Measurements from ENCODE around the gene HOTAIR. TPM values are rescaled to one million over a fixed set of nuclear protein-coding genes. Genes with fewer than 3 reads are reported as not detected.

Gene HOTAIR
- total and polyA plus RNA-seq, 9 donors, result 0.02 to 1.2 (median 0.28) TPM; not detected in 5

DNA sequence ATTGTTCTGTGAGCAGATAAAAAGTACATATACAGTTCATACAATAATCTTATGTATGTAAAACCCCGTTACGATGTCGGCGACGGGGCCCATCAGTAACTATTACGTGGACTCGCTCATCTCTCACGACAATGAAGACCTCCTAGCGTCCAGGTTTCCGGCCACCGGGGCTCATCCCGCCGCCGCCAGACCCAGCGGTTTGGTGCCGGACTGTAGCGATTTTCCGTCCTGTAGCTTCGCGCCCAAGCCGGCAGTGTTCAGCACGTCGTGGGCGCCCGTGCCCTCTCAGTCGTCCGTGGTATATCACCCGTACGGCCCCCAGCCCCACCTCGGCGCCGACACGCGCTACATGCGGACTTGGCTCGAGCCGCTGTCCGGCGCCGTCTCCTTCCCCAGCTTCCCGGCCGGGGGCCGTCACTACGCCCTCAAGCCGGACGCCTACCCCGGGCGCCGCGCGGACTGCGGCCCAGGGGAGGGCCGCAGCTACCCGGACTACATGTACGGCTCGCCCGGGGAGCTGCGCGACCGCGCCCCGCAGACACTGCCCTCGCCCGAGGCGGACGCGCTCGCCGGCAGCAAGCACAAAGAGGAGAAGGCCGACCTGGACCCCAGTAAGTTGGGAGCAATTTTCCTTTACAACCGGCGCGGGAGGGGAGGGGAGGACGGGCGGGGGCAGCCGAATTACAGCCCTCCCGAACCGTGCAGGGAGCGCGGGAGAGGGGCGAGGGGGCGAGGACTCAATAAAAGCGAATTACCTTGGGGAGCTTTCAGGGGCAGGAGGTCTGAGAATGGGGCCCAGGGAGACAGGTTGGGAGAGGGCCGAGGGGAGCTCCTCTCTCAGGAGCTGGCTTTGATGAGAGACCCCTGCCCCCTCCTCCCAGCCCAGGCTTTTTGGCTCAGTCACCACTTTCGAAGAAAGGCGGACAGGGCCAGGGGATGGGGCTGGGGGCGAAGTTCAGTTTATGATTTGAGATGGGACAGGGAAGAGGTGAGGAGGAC, 25.7 kb upstream of the HOTAIR start, which contains the start of gene HOXC9:
Gene HOXC9, plus strand, starts transcription at position 46 of the 999 bp plus-strand sequence. Its CDS starts 28 bp downstream, at position 74.
- peak in 1 of 5 donors; percentile 59 for DNase-seq
- Histone ChIP-seq H3K36me3 (no peaks in the 10 kb centered on the region), H3K27me3 (no peaks in the 10 kb centered on the region), H3K27ac (peak within 1 kb of the TSS in 1 of 2 donors; percentile 73), H3K4me1 (ENCODE audit: insufficient read depth) (peaks cover 1% of the 10 kb centered on the region), H3K4me3 (peak within 1 kb of the TSS; percentile 48), H3K9me3 (no peaks in the 10 kb centered on the region)
- intact Hi-C loops (cut with DNase I), result loop anchor here in 3 of 4 donors (5.0 to 10.0 kb wide), 3 partner anchors 207 to 374 kb away; partner anchors contain the start of gene GPR84 (in 2 of the 3)
- TF ChIP-seq POLR2A (IDR thresholded peaks at IDR 0.05) (peak; percentile 4), CTCF (IDR thresholded peaks at IDR 0.05) (no peak)
- 2 to 3% (median 2%) methylated on average over 61 to 87 of the region's 87 CpGs for WGBS, 3 donors

DNA sequence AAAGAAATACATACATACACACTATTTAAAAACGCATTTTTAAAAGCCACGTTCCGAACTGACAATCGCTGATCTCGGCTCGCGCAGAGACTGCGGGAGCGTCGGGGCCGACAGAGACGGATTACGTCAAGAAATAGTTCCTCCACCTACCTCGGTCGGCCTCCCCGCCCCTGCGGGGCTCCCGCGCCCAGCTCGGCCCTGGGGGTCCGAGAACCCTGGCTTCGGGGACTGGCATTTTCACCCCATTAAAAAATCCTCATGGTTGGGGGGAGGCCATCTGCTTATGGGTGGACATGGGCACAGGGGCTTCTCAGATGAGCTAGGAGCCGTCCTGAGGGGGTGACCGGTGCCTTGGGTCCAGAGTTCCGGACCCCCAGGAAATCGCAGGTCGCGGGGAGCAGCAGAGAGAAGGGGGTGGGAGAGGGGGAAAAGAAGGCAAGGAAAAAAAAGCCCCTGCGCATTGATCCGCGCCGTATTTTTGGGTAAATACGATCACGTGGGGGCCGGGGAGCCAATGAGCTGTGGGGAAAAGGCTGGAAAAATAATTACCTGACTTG, 24.9 kb upstream of the HOTAIR start:
- Histone ChIP-seq H3K4me3 (peak overlapping the region; percentile 48), H3K27me3 (no peaks in the 10 kb centered on the region), H3K27ac (peak overlapping the region in 1 of 2 donors; percentile 73), H3K36me3 (no peaks in the 10 kb centered on the region), H3K4me1 (ENCODE audit: insufficient read depth) (peaks cover 4% of the 10 kb centered on the region), H3K9me3 (no peaks in the 10 kb centered on the region)
- peak in 4 of 5 donors; percentile 66 to 76 (median 70) for DNase-seq
- TF ChIP-seq EP300 (IDR thresholded peaks at IDR 0.05) (no peak), POLR2A (IDR thresholded peaks at IDR 0.05) (no peak)
- intact Hi-C loops (cut with DNase I), result loop anchor here (5.0 to 10.0 kb wide), 4 partner anchors 208 to 375 kb away; partner anchors contain the start of gene GPR84 (in 2 of the 4)
- 1 to 2% (median 1%) methylated on average over 33 to 35 of the region's 35 CpGs for WGBS, 3 donors

GRCh38 chr12:53998900-53999236, 24.1 kb upstream of the HOTAIR start:
- H3K4me1 ChIP-seq (ENCODE audit: insufficient read depth), result peaks cover 9% of the 10 kb centered on the region
- peak overlapping the region in 1 of 2 donors; percentile 73 for H3K27ac ChIP-seq
- no peaks in the 10 kb centered on the region for H3K27me3 ChIP-seq
- 13 to 22% (median 18%) methylated on average over 13 of the region's 13 CpGs for WGBS, 3 donors
- intact Hi-C loops (cut with DNase I), result loop anchor here in 1 of 4 donors (10.0 kb wide), 1 partner anchor 356 kb away; no protein-coding TSS in a partner anchor
- TF ChIP-seq CTCF (IDR thresholded peaks at IDR 0.05) (no peak), POLR2A (IDR thresholded peaks at IDR 0.05) (no peak), EP300 (IDR thresholded peaks at IDR 0.05) (no peak)
- DNase-seq, result no peak
- peak overlapping the region; percentile 48 for H3K4me3 ChIP-seq
- H3K9me3 ChIP-seq, result no peaks in the 10 kb centered on the region
- H3K36me3 ChIP-seq, result no peaks in the 10 kb centered on the region

- Histone ChIP-seq H3K36me3 (no peaks in the 10 kb centered on the region), H3K4me3 (no peak overlapping the region), H3K9me3 (no peaks in the 10 kb centered on the region), H3K4me1 (ENCODE audit: insufficient read depth) (peaks cover 9% of the 10 kb centered on the region), H3K27ac (no peak overlapping the region), H3K27me3 (no peaks in the 10 kb centered on the region)
- TF ChIP-seq CTCF (IDR thresholded peaks at IDR 0.05), result no peak
- TF ChIP-seq EP300 (IDR thresholded peaks at IDR 0.05), result no peak
- TF ChIP-seq POLR2A (IDR thresholded peaks at IDR 0.05), result no peak
- no peak for DNase-seq
- 52 to 64% (median 54%) methylated on average over 11 of the region's 11 CpGs for WGBS, 3 donors
- intact Hi-C loops (cut with DNase I), result loop anchor here in 1 of 4 donors (10.0 kb wide), 1 partner anchor 356 kb away; no protein-coding TSS in a partner anchor
Observed at GRCh38 chr12:53998110-53998899, 23.6 kb upstream of the HOTAIR start.
